ENCODE measurements around the gene ZNF648.
"Not testable (repeated sequence)": the region's sequence is repeated elsewhere in the genome, so short reads cannot be mapped to it uniquely, and the experiment has no call there.

The ZNF648 gene

DNA sequence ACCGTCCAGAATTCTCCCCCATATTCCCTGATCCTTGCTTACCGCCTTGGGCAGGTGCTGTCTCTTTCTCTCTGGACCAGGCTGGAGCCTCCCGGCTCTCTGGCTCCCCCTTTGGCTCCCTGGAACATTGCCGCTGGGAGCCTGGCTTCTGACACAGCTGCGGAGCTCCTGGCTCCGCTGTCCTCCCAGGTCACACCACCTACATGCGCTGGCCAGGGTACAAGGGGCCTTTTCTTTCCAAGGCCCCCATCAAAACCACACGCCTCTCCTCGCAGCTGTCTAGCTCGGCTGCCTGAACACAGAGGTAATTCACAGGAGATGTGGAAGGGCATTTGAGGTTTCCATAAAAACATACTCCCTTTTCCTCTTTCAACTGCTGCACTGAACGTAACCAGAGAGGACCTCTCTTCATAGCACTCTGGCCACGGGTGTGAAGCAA is 7.5 kb upstream of the ZNF648 start:
- DNase-seq (ENCODE audit: low spot score) = peak; percentile 45

DNA sequence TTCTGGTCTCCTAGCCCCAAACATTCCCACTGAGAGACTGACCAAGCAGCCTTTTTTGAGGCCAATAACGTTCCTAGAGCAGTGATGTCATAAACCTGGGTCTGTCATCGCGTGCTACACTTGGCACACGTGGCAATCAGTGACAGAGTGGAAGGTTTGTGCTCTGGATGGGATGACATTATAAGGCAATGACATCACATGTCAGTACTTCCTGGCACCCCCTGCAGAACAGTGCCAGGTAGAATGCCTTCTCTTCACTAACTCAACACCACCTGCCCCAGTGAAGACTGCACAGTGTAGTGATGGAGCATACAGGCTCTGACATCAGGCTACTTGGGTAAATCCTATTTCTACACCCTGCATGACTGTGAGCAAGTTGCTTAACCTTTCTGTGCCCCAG is 5.4 kb upstream of the ZNF648 start:
- DNase-seq (ENCODE audit: low spot score) = no peak

DNA sequence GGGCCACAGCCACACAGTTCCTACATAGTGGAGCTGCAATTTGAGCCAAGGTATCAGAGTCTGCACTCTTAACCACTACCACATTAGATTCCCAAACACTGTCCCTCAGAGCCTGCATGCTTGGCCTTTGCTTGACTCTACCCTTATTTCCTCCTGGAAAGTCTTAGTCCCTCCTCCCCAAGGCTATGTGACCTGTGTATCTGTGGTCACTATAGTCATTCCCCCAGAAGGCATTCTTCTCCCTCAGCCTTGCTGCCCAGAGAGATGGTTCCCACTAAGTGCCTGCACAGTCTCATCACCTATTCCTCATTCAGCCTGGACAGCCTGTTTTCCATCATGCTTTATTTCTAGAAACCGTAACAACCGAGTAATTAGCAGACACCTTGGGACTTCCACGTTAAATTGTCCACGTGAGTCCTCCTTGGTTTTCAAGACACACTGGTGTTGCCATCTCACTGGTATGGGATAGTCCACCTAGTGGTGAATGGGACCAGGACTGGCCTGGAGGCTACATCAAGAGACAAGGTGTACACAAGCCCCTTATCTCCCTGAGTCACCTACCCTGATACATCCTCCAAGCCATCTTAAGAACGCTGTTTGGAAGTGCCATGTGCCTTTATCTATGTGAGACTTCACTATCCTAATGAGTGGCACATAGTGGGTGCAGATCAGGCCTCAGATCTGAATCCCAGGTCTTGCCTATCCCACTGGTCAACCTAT is 3.8 kb upstream of the ZNF648 start:
- no peak for DNase-seq (ENCODE audit: low spot score)

DNA sequence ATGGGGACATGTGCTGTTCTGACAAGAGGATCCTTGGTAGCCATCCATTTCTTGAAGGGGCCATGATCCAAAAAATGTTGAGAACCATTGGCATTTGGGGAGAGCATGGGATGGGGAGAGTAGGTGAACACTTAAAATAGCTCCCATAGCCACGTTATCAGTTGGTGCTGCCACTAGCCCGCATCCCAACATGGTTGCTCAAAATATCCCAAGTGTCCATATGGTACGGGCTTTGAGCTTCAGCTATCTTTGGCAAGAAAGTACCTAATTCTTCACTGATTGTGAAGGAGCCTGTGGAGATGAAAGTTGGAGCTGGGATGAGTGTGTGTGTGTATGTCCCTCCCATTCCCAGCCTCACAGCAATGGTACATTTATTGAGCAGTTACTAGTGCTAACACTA is 3.1 kb upstream of the ZNF648 start:
- no peak for DNase-seq (ENCODE audit: low spot score)

DNA sequence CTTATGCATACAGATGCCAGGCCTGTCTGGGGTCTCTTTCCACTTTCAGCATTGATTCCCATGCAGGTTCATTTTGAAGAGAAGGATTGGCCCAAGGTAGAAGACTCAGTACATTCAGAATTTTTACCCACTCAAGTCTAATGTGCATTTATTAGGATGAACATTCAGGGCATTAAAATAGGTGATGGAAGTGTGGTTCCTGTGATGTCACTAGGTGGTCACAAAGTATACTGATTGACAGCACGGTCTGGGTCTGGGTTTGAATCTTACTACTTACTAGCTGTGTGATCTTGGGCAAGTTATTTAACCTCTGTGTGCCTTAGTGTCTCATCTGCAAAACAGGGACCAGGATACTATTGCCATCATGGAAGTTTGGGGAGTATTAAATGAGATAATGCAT is 711 bp upstream of the ZNF648 start:
- no peak for DNase-seq (ENCODE audit: low spot score)

DNA sequence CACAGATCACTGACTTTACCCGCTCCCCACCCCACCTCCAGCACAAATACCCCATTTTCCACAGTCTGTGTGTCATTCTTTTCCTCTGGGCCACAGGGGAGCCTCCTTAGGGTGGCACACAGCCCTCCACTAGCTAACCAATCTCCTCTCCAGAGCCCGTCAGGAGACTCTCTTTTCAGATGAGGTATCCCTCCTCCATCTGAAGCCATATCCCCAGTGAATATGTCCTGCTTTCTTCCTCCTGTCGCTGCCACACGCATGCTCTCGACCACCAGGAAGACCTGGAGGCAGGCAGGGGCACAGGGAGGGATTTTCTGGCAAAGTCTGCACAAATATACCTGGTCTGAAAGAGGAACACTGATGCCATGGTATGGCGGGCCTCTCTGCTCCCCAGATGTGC is 635 bp downstream of the ZNF648 start:
- DNase-seq (ENCODE audit: low spot score) = no peak

DNA sequence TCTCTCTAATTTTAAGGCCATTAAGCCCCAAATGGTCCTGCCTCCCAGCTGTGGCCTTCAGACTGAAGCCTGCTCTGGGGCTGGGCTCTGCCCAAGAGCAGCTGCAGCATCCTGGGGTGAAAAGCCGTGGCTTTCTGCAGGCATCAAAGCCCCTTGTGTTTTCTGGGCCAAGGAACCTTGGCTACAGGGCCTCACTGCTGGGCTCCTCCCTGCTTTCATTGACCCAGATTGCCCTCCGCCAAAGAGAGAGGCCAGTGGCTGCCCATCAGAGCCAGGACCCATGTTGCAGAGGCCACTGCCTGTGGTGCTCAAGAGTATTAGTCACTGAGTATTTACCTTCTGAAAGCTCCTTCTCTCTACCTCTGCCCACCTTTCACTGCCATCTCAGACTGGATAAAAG is 1.6 kb downstream of the ZNF648 start:
- DNase-seq (ENCODE audit: low spot score) = no peak

DNA sequence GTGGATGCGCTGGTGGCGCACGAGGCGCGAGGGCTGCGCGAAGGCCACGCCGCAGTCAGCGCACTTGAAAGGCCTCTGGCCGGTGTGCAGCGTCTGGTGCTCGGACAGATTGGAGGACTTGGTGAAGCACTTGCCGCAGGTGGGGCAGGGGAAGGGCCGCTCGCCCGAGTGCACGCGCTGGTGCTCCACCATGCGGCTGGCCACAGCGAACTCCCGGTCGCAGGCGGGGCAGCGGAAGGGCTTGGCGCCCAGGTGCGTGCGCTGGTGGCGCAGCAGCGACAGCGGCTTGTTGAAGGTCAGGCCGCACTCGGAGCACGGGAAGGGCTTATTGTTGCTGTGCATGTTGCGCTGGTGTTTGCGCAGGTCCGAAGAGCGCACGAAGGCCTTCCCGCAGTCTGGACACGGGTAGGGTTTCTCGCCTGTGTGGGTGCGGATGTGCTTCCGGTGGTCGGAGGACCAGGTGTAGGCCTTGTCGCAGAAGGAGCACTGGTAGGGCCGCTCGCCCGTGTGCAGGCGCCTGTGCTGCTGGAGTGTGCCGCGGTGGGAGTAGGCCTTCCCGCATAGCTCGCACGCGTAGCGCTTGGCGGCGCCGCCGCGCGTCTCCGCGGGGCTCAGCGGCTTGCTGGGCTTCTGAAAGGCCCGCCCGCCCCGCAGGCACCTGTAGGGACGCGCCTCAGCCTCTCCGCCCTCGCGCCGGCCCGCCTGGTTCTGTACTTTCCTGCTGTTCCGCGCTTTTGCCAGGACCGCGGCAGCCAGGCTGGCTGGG is 4.7 kb downstream of the ZNF648 start:
- no peak for DNase-seq (ENCODE audit: low spot score)

DNA sequence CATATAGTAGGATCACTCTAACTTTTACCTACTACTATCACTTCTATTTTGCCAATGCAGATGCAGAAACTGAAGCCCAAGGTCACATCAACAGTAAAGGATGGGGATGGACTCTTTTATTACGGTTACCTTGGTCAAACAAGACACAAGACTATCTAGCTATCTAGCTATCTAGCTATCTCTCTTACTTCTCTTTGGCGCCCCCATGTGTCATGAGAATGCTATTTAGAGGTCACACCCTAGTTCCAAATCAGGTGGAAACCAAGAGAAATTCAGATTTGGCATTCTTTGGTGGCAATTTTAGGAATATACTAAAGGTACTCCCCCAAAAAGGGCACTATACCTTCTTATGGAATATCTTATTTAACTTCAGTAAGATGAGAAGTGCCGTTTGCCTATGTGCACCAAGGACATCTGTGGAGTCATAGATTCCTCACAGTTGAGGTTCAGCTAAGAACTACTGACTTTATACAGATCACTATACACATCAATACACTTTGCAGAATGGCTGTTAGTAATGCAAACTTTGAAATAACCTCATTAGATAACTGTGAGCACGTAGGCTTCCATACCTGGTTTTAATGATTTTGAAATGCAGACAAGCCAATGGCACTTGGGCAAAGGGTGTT is 6.7 kb downstream of the ZNF648 start:
- peak; percentile 22 for DNase-seq (ENCODE audit: low spot score)

DNA sequence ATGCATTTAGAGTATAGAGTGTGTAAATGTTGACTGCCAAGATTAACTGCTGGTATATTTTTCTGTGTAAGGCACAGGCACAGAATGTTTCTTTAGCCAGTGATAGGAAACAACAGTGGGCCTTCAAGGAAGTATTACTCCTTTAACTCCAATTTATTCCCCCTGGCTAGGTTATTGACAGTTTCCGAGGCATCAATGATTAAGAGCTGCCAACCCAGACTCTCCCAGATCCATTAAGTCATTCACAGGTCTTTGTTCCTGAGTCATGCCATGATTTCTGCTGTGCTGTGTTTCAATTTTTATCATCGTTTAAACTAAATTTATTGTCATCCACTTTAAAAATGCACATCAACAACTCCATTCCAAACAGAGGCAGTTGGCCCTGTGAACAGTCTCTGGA is 9.2 kb downstream of the ZNF648 start:
- DNase-seq (ENCODE audit: low spot score) = no peak

DNA sequence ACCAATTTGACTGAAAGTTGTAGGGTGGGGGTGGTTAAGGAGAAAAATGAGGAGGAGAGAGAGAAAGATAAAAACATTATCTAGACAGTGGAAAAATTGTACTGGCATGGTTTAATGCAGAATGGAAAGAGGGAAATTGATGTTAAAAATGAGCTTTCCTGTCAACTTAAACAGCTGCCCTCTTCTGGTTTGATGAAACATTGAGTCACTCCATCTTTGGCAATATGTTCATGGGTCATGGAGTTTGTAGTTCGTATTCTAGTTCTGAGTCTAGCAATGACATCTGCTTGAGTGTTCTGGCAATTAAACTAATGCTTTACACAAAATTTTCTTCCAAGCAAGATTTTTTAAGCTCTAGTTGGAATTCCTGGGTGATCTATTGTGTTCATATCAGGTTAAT is 9.6 kb downstream of the ZNF648 start:
- no peak for DNase-seq (ENCODE audit: low spot score)

DNA sequence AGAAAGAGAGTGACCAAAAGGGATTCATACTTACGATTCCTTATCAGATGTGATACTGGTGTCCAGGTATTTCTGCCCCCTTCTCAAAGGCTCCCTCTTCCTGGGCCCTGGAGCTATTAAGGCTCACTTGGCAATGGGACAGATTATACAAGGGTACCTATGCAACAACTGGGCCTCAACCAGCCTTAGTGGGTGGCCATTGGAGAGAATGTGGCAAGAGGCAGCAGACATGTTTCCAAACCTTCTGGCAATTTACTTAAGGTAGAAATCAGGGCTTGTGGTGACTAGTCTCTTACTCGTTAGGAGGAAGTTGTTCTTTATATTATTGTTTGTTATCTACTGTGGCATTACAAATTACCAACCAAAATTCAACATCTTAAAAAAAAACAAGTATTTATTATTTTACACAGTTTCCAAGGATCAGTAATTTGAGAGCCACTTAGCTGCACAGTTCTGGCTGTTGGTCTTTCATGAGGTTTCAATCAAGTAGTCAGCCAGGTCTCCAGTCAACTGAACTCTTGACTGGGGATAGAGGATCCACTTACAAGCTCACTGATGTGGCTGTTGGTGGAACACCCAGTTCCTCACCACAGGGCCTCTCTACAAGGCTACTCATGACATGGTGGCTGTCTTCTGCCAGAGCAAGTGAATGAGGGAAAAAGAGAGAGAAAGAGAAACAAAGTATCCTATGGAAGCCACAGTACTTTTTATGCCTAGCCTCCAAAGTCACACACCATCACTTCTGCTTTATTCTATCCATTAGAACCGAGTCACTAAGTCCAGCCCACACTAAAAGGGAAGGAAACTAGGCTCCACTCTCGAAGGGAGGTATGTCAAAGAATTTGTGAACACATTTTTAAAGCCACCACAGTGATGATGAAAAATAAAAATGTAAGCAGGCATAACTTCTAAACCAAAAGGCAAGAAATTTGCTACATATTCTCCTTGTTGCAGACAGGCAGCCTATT is 10.7 kb downstream of the ZNF648 start:
- DNase-seq (ENCODE audit: low spot score) = no peak

DNA sequence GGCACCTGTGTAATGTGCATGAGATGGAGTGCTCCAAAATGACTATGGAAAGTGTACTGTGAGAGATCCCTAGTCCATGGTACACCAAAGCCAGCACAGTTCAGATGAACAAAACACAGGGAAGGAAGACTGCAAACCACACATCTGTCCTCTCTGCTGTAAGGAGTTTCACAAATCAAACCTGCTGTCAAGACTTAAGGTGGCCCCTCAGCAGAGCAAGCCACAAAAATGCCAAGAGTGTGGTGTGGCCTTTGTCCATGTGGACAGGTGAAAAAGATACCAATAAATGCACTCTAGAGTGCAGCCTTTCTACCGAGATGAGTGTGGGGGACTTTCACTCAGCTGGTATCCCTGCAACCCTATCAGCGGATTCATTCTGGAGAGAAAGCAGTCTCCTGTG is 12.9 kb downstream of the ZNF648 start:
- DNase-seq (ENCODE audit: low spot score) = no peak

DNA sequence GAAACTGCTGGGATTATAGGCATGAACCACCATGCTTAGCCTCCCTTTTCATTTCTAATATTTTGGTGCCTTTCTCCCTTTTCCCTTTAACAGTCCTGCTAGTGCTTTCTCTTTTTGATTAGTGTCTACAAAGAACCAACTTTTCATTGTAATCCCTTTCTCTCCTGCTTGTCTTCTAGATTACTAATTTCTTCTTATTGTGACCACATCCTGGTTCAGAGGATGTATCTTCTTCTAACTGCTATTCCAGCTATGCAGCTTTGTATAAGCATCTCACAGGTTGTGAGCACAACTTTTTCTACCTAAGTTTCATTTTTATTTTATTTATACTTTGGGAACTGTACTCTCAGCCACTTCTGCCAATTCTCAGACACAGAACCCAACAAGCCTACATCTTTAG is 14.7 kb downstream of the ZNF648 start:
- no peak for DNase-seq (ENCODE audit: low spot score)

DNA sequence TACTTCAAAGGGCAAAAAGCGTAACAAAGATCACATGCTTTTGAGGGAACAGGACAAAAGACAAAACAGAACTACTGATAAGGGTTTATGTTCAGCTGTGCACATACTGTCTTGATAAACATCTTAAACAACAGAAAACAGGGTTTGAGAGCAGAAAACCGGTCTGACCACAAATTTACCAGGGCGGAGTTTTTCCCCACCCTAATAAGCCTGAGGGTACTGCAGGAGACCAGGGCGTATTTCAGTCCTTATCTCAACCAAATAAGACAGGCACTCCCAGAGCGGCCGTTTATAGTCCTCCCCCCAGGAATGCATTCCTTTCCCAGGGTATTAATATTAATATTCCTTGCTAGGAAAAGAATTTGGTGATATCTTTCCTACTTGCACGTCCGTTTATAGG is 16.0 kb downstream of the ZNF648 start:
- DNase-seq (ENCODE audit: low spot score) = not testable (repeated sequence)

DNA sequence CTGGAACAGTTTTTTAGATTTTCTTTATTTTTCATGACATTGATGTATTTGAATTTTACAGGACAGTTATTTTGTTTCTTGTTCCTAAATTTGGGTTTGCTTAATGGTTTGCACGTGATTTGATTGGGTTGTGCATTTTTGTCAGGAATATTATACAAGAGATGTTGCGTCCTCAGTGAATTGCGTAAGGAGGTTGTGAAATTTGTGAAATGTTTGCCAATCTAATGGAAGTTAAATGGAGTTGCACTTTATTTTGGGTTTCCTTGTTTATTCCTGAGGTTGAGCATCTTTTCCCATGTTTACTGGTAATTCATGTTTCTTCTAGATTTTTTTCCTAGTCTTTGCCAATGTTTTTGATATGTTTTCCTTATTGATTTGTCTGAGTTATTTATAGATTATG is 19.9 kb downstream of the ZNF648 start:
- no peak for DNase-seq (ENCODE audit: low spot score)

DNA sequence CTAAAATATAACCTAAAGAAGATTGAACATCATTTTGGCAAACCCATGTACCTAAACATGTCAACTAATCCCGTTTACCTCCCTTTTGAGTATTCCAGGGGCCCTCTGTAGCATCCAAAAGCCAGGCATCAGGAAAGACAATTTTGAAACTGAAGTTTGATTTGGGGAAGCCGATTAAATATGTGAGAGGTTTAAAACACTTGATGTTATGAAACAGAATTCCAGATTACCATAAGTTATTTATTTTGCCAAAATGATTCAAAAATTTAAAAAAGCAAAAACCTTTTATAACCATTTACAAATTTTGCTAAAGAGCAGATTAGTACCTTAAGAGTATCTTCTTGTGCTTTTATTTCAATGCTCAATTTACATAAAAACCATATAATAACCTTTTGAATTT is 23.3 kb downstream of the ZNF648 start:
- DNase-seq (ENCODE audit: low spot score) = no peak

DNA sequence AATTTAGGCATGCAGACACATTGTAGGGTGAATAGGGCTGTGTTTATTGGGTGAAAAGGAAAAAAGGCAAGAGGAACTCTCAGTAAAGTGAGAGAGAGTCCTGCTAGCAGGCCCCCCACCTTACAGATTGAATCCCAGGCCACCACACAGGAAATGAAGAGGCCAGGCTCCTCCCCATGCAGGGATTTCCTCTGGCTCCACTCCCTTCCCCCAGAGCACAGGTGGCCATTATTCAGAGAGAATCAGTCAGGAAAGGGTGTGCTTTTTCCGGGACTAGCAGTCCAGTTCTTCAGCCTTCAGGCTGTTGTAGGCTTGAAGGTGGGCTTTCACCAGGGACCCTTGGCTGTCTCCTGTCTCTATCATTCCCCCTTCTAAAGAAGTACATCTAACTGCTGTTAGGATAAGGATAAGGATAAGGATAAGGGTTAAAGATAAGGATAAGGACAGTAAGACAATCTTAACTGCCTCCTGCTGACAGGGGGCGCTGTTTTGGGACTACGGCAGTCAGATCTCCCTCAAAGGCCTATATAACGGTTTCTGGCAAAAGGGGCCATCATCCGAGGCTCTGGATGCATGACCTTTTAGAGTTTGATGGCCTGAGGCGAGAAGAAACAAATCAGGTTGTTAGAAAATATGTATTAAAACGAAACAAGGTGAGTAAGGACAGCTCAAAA is 26.3 kb downstream of the ZNF648 start:
- no peak for DNase-seq (ENCODE audit: low spot score)

DNA sequence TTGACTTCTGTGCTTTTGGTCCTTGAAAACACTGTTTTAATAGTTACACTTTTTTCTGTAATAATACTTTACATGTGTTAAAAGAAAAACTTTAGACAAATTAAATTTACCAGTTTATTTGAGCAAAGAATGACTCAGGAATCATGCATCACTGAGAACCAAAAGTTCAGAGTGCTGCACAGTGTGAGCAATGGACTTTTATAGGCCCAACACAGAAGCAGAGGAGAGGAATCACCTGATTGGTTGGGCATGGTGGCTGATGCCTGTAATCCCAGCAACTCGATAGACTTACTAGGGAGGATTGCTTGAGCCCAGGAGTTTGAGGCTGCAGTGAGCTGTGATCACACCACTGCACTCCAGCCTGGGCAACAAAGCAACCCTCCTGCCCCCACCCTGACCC is 29.3 kb downstream of the ZNF648 start:
- no peak for DNase-seq (ENCODE audit: low spot score)

DNA sequence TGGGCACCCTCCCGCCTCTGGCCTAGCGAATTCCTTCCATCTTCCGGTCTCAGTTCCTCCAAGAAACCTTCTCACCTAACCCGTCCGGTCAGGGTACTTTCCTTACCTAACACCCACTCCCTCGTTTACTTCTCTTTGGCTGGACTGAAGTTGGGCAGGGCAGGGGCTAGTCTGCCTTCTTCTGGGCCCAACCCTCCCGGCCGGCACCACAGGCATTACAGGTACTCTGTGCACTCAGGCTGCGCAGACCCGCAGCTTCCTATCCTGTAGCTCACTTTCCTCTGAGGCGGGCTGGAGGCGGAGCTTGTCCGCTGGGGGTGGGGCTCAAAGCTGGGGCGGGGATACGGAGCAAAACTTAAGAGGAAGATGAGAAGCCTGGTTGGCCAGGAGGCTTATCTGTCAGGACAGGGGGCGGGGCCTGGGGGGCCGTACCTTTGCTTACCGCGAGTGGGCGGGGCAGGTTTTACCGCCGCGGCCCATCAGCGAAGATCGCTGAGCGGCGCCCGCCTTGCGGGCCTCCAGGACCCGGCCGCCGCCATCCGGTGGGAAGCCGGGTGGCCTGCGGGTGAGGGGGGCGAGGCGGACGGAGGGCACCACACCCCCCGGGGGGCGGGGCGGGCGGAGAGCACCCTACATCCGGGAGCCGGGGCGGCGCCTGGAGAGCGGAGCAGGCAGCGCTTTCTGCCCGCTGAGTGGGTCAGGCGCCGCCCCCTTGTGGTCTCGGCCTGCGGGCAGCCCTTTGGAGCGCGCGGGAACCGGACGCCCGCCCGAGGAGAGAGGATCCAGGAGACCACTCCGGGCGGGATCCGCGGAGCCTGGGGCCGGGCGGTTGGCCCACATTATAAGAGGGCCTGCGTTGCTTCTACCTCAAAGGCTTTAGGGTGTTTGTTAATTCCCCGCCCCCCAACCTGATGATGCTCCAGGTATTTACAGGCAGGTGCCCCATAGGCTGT is 31.9 kb downstream of the ZNF648 start:
- peak; percentile 94 for DNase-seq (ENCODE audit: low spot score)

All from germinal center (tissue), 1 donor.